ENCODE results near the gene PCDHA4. TPM values are rescaled to one million over a fixed set of nuclear protein-coding genes. Genes with fewer than 3 reads are reported as not detected.
"Not testable (repeated sequence)": the region's sequence is repeated elsewhere in the genome, so short reads cannot be mapped to it uniquely, and the experiment has no call there.

Gene PCDHA4
- total RNA-seq, 1 experiment from 2014 or later: 5.4 TPM

DNA sequence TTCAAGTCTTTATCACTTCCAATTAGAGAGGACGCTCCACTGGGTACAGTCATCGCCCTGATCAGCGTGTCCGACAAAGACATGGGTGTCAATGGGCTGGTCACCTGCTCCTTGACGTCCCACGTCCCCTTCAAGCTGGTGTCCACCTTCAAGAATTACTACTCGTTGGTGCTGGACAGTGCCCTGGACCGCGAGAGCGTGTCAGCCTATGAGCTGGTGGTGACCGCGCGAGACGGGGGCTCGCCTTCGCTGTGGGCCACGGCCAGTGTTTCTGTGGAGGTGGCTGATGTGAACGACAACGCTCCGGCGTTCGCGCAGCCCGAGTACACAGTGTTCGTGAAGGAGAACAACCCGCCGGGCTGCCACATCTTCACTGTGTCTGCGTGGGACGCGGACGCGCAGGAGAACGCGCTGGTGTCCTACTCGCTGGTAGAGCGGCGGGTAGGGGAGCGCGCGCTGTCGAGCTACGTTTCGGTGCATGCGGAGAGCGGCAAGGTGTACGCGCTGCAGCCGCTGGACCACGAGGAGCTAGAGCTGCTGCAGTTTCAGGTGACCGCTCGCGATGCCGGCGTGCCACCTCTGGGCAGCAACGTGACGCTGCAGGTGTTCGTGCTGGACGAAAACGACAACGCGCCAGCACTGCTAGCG, 1.5 kb downstream of the PCDHA4 start:
- in situ Hi-C loops (cut with HindIII; ENCODE audit: low sequenced_read_pairs): not testable (repeated sequence)

GRCh38 chr5:140808889-140809291, 2.0 kb downstream of the PCDHA4 start:
- DNase-seq (ENCODE audit: low spot score): no peak
- in situ Hi-C loops (cut with HindIII; ENCODE audit: low sequenced_read_pairs): no loop called here

More for the DNA sequence above, 1.5 kb downstream of the PCDHA4 start:
- DNase-seq (ENCODE audit: low spot score): not testable (repeated sequence)

DNA sequence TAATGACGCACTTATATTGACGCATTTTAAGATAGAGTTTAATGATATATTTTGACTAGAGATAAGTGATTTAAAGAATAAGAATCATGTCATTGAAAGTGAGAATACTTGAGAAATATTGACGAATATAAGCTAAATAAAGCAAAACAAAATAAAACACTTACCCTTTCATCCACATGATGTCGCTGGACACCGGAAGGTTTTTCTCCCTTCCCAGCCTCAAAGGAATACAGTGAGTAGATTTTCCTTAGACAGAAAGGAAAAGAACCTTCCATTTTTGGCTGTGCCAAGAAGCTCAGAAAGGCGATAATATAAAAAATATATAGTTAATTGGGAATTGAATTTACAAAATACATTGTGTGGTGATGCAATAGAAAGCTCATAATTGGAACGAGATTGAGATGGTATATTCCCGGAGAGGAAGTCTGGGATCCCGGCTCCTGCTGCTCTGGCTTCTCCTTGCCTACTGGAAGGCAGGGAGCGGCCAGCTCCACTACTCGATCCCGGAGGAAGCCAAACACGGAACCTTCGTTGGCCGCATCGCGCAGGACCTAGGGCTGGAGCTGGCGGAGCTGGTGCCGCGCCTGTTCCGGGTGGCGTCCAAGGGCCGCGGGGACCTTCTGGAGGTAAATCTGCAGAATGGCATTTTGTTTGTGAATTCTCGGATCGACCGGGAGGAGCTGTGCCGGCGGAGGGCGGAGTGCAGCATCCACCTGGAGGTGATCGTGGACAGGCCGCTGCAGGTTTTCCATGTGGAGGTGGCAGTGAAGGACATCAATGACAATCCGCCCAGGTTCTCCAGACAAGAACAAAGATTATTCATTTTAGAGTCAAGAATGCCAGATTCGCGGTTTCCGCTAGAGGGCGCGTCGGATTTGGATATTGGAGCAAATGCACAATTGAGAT, 14.8 kb downstream of the PCDHA4 start, which contains the start of gene PCDHA5:
TSS of gene PCDHA5 (plus strand) at position 239 of the 906 bp plus-strand sequence.
- in situ Hi-C loops (cut with HindIII; ENCODE audit: low sequenced_read_pairs): no loop called here
- peak; percentile 57 for DNase-seq (ENCODE audit: low spot score)

GRCh38 chr5:140822281-140822629, 15.4 kb downstream of the PCDHA4 start:
- DNase-seq (ENCODE audit: low spot score): no peak
- in situ Hi-C loops (cut with HindIII; ENCODE audit: low sequenced_read_pairs): no loop called here

DNA sequence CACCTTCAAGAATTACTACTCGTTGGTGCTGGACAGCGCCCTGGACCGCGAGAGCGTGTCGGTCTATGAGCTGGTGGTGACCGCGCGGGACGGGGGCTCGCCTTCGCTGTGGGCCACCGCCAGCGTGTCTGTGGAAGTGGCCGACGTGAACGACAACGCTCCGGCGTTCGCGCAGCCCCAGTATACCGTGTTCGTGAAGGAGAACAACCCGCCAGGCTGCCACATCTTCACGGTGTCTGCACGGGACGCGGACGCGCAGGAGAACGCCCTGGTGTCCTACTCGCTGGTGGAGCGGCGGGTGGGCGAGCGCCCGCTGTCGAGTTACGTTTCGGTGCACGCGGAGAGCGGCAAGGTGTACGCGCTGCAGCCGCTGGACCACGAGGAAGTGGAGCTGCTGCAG, 16.1 kb downstream of the PCDHA4 start:
- in situ Hi-C loops (cut with HindIII; ENCODE audit: low sequenced_read_pairs); DNase-seq (ENCODE audit: low spot score): not testable (repeated sequence)

DNA sequence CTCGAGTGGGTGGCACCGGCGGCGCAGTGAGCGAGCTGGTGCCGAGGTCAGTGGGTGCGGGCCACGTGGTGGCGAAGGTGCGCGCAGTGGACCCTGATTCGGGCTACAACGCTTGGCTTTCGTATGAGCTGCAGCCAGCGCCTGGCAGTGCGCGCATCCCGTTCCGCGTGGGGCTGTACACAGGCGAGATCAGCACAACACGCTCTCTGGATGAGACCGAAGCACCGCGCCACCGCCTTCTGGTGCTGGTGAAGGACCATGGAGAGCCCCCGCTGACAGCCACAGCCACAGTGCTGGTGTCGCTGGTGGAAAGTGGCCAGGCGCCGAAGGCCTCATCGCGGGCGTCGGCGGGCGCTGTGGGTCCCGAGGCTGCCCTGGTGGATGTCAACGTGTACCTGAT, 16.6 kb downstream of the PCDHA4 start:
- DNase-seq (ENCODE audit: low spot score): no peak
- in situ Hi-C loops (cut with HindIII; ENCODE audit: low sequenced_read_pairs): no loop called here

GRCh38 chr5:140827704-140828361, 21.0 kb downstream of the PCDHA4 start, which contains the start of gene PCDHA6:
Gene PCDHA6 (plus strand): TSS chr5:140827960. CDS start chr5:140828092, 132 bp downstream.
- DNase-seq (ENCODE audit: low spot score): peak; percentile 27
- in situ Hi-C loops (cut with HindIII; ENCODE audit: low sequenced_read_pairs): no loop called here

DNA sequence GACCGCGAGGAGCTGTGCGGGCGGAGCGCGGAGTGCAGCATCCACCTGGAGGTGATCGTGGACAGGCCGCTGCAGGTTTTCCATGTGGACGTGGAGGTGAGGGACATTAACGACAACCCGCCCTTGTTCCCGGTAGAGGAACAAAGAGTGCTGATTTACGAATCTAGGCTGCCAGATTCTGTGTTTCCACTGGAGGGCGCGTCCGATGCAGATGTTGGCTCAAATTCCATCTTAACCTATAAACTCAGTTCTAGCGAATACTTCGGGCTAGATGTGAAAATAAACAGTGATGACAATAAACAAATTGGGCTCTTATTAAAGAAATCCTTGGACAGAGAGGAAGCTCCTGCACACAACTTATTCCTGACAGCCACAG, 21.5 kb downstream of the PCDHA4 start:
- peak; percentile 11 for DNase-seq (ENCODE audit: low spot score)
- in situ Hi-C loops (cut with HindIII; ENCODE audit: low sequenced_read_pairs): no loop called here

- DNase-seq (ENCODE audit: low spot score); in situ Hi-C loops (cut with HindIII; ENCODE audit: low sequenced_read_pairs): not testable (repeated sequence)
Observed at GRCh38 chr5:140829511-140830501, 22.9 kb downstream of the PCDHA4 start.

GRCh38 chr5:140833993-140834392, 27.1 kb downstream of the PCDHA4 start, which contains the start of gene PCDHA7:
Gene PCDHA7 (plus strand): TSS chr5:140834269. CDS start chr5:140834384, 115 bp downstream.
- in situ Hi-C loops (cut with HindIII; ENCODE audit: low sequenced_read_pairs): no loop called here
- peak; percentile 51 for DNase-seq (ENCODE audit: low spot score)

GRCh38 chr5:140834439-140835008, 27.7 kb downstream of the PCDHA4 start:
- DNase-seq (ENCODE audit: low spot score); in situ Hi-C loops (cut with HindIII; ENCODE audit: low sequenced_read_pairs): not testable (repeated sequence)

GRCh38 chr5:140835622-140836510, 29.0 kb downstream of the PCDHA4 start:
- in situ Hi-C loops (cut with HindIII; ENCODE audit: low sequenced_read_pairs): no loop called here
- no peak for DNase-seq (ENCODE audit: low spot score)

- in situ Hi-C loops (cut with HindIII; ENCODE audit: low sequenced_read_pairs): no loop called here
- DNase-seq (ENCODE audit: low spot score): peak; percentile 64
Observed at GRCh38 chr5:140840978-140841962, 34.4 kb downstream of the PCDHA4 start, which contains the start of gene PCDHA8. Gene PCDHA8 (plus strand): TSS chr5:140841187. CDS start chr5:140841322, 135 bp downstream.

- no peak for DNase-seq (ENCODE audit: low spot score)
- in situ Hi-C loops (cut with HindIII; ENCODE audit: low sequenced_read_pairs): no loop called here
Observed at GRCh38 chr5:140842798-140843733, 36.2 kb downstream of the PCDHA4 start.
